Stimulated activated naive CD4-positive, alpha-beta T cell treated with Interleukin-2 at 50 U/mL for 16 hours (primary cell): ENCODE measurements around the gene ROR2.
A peak's percentile ranks its signal among the peaks of the same experiment; 100 is the strongest.
"Not testable (repeated sequence)": the region's sequence is repeated elsewhere in the genome, so short reads cannot be mapped to it uniquely, and the experiment has no call there.

Source experiments
- DNase-seq: peaks from one replicate; lab custom pipeline; 2025; lab: John Stamatoyannopoulos, UW

The ROR2 gene

DNA sequence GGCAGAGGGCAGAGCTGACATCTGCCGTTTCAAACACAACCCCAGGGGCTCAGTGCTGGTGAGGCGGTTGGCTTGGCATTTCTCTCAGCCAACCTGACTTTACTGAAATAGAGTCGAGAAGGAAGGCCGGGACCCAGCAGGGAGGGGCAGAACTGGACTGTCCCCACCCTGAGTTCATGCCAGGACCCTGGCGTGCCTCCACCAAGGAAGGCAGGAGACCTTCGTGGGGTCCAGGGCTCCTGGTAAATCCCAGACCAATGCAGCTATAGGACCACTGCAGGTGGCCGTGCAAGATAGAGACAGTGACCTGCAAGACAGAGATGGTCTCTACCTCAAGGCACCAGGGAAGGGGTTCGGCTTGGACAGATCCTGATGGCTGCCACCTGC is 132.9 kb downstream of the ROR2 start:
- DNase-seq = no peak

DNA sequence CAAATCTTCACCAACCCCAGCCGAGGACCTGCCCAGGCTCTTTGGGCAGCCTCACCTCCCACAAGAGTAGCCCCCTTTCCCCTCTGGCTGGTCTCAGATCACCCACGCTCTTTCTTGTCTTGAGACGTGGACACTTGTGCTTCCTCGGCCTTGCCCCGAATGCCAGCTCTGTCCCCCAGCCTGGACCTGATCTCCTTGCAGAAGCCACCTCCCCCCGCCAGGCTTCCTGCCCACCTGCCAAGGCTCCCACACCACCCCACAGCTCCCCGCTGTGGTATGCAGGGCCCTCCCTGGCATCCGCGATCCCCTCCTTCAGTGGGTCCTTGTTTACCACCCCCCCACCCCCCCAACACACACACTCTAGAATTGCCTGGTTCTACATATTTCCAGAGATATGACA is 133.7 kb downstream of the ROR2 start:
- DNase-seq = no peak

DNA sequence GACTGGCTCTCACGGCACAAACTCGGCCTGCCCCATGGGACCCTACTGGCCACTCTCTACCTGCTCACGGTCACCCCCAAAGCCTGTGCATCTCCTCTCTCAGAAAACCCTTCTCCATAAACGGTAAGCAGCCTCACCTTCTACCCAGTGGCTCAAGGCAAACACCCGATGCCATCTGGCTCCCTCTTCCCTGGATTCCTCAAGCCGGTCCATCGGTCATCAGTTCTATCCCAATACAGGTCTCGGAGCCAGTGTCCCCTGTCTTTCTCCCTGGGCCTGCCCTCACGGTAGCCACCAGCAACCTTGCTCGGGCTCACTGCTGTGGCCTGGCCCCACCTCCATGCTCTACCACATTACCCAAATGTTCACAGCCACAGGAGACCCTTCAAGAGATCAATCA is 134.1 kb downstream of the ROR2 start:
- no peak for DNase-seq

DNA sequence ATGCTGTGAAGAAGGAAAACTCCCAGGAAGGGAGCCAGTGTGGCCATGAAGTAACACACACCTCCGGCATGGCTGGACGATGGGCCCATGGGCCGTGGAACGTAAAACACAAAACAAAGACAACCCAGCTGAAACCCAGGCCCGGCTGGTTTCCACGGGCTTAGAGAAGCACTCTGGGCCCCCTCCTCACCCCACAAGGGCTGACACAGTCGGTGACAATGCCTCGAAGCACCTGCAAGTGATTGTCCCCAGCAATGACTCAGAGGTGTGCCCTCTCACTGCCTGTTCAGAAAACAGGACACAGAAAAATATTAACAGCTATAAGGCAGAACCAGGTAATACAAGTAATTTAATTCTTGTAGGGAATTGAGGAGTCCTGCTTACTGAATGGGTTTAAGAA is 135.3 kb downstream of the ROR2 start:
- no peak for DNase-seq

DNA sequence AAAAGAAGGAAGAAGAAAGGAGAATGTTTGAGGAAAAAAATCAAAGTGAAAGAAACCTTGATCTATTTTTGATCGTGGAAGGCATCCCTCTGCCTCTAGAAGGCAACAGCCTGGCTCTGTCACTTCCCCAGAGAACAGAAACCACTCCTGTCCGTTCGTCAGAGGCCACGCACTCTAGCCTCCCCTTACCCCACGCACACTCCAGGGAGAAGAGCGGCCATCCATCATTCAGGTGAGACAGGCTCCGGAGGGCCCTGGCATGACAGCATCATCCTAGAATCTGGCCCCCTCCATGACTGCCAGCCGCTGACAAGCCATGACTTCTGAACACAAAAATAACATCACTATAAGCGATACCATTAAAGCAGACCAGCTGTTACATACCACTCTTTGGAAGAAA is 135.8 kb downstream of the ROR2 start:
- DNase-seq = no peak

DNA sequence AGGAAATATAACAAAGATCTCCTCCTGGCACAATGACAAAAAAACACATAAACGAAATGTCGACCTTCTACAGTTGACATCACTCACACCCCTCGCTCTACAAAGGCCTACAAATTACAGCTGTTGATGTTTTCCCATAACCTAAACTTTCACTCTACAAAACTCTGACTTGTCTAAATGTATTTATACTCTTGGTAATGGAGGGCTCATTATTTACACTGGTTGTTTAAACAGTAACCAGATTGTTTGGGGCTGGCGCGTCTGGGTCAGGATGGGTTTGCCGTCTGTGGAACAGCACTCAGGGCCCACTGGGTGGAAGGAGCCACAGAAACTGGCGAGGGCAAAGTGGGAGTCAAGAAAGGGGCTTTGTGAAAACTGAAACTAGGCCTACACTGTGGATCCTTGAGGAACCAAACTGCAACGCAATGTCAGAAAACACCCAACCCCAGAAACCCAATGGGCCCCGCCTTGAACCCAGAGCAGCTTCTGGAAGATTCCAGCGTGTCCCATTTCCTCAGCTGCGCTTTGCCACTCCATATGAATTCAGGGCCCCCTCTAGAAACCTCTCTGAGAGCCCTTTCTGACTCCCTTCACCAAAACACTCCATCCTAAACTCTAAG is 136.7 kb downstream of the ROR2 start:
- DNase-seq = no peak

DNA sequence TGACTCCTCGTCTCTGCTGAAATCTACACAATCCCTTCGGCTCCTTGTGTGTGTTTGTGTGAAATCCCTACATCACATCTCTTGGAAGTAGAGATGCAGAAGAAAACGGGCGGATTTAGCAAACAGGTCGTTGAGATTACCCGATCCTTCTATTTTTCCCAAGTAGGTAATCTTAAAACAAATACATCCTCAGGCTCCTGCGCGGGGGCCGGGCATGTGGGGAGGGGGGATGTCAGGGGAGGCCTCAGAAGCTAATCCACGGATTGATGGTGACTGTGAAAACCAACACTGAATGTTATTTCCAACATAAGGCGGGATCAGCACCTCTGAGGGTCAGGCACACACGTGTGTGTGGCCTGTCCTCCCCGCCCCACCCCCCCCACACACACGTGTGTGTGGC is 137.8 kb downstream of the ROR2 start:
- no peak for DNase-seq

DNA sequence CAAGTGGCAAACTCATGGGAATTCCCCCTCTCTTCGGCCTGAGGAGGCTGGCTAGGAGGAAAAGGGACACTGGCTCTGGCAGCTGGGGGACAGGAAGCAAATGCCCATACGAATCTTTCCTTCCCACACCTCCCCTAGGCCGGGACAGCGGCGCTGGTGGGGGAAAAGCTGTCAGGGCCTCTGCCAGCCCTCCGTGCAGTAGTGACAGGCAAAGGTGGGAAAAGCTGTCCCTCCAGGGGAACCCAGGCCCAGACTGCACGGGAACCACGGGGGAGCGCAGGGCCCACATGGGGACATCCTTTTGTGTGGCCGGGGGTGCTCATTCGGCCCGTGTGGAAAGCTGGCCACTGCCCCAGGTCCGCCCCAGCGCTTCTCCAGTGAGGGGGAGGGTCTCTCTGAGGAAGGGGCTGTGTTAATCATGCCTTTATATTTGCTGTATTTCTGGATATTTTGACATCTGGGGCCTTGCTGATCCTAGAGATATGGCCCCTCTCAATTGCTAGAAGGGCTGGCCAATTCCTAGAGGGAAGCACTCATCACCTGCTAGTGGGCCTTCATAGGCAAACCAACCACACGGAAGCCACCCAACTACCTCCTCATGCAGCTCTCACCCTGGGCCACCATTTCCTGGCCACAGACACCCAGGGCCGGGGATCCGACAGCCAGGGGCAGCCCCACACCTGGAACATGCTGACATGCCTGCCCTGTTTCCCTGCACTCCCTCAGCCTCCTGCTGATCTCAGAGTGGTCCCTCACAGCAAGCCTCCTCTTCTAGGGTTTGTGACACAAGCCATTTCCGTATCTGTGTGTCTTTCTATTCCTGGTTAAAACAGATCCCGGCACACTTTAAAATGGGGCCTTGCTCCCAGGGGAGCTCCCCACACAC is 138.8 kb downstream of the ROR2 start:
- no peak for DNase-seq

DNA sequence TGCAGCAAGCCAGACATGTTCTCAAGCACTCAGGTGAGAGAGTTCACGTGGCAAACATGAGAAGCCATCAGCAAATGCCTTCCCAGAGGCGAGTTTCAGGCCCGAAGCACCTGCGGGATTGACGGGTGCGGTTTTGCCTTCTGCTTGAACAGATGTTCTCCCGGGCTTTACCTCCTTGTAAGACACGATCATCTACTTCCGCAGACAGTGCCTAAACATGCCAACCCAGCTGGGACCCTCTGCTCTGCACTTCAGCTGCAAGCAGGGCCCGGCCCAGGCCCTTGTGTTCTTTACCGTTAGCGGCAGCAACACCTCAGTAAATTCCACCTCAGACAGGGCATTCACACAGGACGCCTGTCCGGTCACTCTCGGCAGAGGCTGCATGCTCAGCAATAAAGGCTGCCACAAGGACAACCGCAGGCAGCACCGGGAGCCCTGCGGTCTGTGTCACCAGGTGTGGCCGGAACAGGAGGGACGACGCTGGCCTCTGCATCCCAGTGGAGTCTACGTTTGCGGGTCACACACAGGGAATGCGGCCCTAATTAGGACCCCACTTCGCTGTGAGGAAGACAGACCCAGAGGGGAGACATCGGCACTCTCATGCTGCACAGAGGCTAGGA is 139.6 kb downstream of the ROR2 start:
- DNase-seq = no peak

DNA sequence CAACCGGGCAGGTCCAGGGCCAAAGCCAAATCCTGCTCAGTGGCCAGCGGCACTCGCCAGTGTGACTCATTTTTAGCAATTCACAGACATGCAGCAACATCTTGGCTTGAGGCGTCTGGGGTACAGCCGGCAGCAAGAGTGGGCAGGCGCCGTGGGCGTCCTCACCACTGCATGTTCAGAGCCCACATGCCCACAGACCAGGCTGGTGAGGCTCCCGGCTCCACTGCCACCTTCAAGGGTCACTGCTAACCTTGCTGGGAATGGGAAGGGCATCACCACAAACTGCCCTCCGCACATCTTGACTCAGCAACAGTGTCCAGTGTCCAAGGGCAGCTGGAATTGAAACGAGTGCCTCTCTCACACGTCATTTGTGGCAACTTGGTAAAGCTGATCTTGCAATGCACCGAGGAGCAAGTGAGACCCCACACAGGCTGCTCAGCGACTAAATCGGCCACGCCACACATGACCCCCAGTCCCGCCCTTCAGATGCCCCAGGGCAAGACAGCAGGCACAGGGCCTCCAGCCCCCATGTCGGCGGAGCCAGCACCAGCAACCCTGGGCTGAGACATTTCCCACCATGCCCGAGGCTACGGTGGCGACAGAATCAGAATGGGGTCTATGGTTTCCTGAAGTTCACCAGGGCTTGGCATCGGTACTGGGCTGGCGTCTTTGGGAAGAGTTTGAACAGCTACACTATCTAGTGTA is 140.3 kb downstream of the ROR2 start:
- DNase-seq = no peak

DNA sequence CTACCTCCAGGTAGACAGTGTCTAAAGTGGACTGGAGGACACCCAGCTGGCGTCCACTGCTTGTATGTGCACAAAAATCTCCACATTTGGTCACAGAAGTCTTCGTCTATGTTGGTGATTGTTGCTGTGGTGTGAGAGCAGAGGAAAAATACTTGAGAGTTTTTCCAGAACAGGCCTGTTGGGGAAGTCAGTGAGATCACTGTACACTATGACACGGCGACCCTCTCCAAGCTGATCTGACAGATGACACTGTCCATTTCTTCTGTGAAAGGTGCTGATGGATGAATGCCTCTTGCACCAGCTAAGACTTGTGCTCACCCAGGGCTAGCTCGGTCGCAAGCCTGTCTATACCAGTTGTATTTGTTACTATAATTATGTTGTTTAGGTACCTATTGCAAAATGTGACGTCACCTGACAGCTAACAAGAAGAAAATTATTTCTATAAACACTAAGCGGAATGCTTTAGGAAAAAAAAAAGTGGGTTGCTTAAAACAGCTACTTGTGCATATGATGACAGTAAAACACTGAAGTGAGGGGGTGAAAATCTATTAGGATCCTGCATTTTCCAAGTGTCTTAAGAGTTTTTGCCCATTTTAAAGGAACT is 142.3 kb downstream of the ROR2 start:
- no peak for DNase-seq

DNA sequence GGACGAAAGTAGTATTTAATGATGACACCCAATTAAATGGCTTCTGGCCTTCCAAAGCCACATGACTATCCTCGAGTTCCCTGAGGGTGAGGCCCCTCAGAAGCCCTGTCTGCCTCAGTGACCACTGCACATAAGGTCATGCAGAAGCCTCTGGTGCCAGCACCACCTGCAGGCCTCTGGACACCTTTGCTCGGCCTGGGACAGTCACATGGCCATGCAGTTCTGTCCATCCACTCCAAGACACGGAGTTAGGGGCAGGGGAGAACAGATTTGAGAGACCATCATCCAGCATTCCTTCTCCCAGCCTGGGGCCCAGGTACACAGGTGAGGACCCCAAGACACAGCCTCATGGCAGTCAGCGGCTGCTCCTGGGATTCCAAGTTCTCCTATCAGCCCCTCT is 145.0 kb downstream of the ROR2 start:
- no peak for DNase-seq

DNA sequence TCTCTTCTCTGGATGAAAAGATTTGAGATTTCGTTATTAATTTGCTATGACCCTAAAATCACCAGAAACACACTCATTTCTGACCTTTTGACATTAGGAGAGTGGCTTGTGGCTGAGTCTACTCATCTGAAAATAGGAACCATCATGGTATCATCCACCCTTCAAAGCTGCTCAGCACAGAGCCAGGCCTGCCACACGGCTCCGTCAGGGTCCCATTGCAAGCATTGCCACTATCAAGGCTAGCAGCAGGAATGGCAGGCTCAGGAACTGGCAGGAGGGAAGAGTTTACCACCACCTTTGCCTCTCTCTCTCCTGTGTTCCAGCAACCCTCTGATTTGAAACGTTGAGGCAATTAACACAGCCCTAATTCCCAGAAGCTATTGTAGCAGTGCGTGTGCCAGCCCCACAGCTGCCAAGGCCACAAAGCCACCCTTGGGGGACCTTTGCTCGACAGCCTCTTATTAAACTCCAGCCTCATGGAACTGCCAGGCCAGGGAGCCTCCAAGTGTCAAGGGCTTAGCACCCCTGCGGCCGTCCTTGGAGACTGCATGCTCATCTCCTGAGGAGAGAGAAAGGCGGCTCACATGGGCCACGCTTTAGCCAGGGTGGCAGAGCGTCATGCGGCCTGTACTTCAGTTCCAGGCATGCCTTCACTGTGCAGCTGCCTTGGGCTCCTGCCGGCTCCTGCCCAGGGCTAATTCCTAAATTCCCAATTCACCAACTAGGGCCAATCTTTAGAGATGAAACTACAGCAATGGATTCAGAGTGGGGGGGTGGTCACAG is 145.9 kb downstream of the ROR2 start:
- no peak for DNase-seq

DNA sequence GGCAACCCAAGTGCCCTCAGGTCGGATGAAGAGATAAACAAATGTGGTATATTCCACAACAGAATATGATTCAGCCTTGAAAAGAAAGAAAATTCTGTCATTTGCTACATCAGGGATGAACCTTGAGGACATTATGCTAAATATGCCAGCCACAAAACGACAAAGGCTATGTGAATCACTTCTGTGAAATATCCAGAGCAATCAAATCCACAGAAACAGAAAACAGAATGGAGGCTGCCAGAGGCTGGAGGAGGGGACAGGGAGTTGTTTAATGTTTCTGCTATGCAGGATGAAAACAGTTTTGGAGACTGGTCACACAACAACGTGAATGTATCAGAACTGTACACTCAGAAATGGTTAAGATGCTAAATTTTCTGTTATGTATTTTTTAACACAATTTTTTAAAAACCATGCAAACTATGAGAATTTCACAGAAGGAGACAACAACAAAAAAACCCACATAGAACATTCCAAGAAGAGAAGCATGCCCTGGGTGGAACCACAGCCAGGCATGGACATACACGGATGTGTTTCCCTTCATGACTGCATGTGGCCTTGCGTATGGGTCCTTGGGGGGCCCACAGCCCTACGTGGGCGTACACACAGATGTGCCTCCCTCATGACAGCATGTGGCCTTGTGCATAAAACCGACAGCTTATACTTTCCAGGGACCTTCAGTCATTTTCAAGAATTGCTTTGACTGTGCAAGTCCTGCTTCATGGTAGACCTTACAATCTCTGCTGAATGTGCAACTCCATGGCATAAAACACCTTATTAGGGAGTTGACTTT is 146.7 kb downstream of the ROR2 start:
- DNase-seq = no peak

DNA sequence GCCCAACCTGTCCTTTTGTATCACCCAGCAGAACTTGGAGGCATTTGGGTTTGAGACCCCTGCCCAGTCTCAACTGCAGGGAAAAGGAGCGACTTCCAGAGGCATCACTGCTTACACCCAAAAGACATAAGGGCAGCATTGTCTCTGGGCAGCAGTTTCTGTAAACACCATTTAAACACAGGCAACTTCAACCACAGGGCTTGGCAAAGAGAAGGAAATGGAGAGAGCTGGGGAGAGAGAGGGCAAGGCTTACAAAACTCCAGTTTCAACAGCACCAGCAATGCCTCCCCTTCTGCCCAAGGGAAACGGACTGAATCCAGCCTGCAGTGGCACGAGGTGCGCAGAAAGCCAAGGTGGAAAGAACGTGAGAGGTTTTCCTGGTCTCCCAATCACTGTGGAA is 147.6 kb downstream of the ROR2 start:
- DNase-seq = no peak

DNA sequence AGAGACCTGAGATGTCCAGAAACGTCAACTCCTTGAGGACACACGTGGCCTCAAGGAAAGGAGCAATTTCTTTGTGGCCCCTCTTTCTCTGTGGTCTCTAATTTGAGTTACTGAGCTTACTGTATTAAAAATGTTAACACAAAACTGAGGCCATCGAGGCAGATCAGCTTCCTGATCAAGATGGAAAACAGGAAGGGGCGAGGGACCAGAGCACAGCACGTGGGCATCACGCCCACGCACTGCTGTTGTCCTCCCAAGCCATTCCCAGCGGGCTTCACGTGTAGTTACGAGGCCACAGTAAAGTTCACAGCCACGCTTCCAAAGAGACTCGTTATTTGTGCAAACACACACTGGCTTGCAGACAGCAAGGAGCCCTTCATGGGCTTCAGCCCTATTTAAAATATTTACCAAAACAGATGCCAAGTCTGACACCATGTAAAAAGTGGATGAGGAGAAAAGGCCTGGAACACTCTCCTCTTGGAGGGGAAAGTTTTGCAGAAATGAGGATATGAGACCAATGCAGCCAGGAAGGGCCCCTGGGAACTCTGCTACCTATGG is 149.5 kb downstream of the ROR2 start:
- DNase-seq = no peak

DNA sequence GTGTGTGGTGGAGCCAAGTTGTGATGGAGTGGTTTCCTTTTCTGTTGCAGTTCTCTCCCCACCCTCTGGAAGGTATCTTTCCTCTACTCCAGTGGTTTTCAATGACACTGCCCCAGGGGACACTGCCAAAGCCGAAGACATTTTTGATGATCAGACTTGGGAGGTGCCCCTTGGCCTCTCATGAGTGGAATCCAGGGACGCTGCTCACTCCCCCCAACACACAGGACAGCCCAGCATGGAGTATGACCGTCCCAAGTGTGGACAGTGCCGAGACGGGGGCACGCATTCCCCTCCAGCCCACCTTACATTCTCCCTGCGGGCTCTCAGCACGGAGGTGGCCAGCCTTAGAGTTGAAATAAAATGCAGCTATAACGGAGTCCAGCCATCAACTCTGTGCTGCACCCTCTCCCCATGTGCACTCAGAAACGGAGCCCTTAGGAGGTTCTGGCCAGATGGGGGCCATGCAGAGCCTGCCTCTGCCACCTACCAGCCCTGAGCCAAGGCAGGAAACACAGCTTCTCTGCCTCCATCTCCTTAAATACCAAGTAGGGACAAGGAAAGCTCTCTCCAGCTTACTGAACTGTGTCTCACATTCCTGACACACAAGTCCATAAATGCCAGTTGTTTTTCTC is 150.8 kb downstream of the ROR2 start:
- no peak for DNase-seq

DNA sequence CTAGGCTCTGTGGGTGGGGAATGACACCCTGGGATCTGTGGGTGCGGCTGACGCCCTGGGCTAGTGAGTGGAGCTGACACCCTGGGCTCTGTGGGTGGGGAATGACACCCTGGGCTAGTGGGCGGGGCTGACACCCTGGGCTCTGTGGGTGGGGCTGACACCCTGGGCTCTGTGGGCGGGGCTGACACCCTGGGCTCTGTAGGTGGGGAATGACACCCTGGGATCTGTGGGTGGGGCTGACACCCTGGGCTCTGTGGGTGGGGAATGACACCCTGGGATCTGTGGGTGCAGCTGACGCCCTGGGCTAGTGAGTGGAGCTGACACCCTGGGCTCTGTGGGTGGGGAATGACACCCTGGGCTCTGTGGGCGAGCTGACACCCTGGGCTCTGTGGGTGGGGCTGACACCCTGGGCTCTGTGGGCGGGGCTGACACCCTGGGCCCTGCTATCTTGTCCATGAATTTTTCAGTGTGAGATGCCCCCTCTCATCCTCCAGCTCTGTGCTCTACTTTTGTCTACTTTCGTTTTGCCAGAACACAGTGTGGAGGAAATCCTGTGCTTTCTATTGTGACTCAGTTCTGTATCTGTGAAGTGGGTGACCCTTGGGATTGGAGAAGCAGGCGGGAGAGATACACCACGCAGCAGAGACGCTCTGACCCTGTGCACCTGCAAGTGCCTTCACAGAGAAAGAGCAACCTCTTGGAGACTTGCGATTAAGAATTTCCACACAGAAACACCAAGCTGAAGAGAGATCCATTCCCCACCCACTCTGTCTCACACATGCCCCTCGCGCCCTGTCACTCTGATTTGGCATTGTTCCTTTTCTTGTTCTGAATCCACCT is 151.5 kb downstream of the ROR2 start:
- peak; percentile 60 for DNase-seq

DNA sequence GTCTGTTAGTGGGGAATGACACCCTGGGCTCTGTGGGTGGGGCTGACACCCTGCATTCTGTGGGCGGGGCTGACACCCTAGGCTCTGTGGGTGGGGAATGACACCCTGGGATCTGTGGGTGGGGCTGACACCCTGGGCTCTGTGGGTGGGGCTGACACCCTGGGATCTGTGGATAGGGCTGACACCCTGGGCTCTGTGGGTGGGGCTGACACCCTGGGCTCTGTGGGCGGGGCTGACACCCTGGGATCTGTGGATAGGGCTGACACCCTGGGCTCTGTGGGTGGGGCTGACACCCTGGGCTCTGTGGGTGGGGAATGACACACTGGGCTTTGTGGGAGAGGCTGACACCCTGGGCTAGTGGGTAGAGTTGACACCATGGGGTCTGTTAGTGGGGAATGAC is 152.5 kb downstream of the ROR2 start:
- DNase-seq = not testable (repeated sequence)
